ENCODE measurements around the gene PGS1.

PGS1 gene

DNA sequence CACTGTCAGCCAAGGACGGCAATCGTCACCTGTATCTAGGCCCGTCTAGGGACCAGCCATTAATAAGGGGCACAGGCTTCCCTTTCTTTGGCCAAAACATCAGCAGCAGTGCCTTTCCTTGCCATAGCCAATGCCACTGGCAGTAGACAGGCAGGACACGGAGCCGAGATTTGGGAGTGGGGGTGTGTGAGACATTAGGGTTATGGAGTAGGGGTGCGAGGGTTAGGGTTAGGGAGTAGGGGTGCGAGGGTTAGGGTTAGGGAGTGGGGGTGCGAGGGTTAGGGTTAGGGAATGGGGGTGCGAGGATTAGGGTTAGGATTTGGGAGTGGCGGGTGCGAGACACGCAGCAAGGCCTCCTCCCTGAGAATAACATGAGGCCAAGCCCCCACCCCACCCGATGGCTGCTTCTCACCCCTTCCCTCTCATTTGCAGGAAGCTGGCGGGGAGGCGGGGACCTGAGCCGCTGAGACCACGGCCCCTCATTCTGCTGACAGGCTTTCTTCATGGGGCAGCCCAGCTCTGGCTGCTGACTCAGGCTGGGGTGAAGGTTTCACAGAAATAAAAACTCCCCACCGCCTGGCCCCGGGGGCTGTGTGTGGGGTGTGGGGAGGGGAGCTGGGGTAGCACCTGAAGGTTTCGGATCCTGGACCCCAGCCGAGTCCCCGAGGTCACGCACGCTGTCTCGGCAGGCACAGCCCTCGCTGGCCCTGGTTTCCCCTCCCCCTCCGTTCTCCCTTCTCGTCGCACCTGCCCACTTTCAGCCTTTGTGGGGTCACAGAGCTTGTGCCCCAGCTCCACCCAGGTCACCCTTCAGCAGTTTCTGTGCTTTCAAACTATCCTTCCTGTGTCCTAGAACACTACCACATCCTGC lies 93.8 kb downstream of the PGS1 start:
- DNase-seq (ENCODE audit: low read depth, low spot score): no peak

DNA sequence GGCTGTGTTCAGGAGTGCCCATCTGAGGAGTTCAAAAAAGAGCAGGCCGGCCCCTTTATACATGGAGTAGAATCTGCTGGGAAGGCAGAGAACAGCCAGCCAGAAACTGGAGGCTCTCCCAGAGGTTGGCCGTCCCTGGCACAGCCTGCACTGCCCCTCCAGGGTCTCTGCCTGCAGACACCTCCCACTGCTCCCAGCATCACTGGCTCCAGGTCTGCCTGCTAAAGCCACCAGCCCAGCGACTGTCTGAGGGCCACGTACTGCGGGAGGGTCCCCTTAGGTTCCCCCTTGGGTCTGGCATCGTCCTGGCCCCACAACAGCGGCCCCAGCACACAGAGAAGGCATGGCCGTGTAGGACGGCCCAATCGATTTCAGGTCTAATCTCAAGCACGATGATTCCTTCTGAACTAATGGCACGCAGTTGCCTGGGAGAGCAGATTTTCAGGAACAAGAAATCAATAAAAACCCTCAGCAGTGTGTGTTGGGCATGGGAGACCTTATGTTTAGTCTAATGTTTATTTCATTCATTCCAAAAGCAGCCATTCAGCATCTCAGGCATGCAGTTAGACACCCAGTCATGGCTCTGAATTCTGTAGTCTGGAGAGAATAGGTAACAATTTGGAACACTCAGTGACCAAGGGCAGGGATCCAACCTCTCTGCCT lies 95.6 kb downstream of the PGS1 start:
- no peak for DNase-seq (ENCODE audit: low read depth, low spot score)
